Cerebellar nuclear complex (tissue), 1 donor: ENCODE data around the gene PHC1.

Experiments used
- DNase-seq, 2 experiments: peaks; one replicate each; lab custom pipeline; 2025; lab: John Stamatoyannopoulos, UW

Gene PHC1

DNA sequence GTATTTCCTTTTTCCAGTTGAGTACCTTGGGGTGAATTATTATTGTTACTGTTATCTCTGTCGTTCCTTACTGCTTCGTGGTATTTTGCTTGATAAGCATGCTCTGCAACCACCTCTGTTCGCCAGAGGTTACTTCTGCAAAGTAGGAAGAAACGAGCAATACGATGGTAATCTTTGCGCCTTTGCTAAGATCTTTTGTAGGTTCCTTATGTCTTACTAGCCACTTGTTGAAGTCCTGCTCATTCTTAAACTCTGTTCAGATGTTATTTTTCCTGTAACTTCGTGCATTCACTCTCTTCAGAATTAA is 35.9 kb downstream of the PHC1 start:
- DNase-seq, result no peak

DNA sequence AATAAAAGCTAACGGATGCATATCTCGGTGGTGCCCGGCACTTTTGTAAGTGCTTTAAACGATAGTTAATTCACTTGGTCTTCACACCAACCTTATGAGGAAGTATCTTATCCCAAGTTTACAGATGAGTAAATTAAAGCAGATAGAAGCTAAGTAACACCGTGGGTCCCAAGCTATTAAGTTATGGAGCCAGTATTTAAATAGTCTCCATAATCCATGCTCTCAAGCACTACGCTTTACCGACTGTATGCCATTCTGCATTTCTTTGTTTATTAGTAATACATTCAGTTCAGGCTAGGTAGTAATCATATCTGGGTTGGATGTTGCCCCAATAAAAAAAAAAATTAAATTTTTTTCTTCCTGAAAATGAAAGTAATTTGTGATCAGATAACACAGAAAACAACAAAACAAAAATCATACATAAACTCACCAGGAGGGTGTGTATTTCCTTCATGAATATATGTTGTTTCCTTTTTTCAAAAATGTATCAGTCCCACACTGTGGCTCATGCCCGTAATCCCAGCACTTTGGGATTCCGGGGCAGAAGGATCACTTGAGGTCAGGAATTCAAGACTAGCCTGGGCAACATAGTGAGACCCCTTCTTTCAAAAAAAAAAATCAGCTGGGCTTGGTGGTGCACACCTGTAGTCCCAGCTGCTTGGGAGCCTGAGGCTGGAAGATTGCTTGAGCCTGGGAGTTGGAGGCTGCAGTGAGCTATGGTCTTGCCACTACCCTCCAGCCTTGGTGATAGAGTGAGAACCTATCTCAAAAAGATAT is 36.6 kb downstream of the PHC1 start:
- no peak for DNase-seq

DNA sequence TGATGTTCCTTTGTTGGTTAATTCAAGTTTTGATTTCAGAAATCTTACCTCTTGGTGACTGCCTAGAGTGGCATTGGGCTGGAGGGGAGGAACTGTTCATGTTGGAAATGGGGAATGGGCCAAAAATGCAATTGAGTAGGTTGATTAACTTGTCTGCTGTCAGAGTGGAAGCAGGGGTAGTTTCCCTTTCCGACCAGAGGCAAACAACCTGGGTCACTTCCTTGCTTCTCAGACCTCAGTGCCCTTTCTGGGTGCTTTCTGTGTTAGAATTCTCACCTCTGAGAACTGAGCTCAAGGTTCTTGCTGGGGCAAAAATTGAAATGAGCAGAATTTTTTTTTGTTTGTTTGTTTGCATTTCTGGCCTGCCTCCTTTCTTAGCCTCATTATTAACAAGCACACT is 37.4 kb downstream of the PHC1 start:
- DNase-seq, result no peak

DNA sequence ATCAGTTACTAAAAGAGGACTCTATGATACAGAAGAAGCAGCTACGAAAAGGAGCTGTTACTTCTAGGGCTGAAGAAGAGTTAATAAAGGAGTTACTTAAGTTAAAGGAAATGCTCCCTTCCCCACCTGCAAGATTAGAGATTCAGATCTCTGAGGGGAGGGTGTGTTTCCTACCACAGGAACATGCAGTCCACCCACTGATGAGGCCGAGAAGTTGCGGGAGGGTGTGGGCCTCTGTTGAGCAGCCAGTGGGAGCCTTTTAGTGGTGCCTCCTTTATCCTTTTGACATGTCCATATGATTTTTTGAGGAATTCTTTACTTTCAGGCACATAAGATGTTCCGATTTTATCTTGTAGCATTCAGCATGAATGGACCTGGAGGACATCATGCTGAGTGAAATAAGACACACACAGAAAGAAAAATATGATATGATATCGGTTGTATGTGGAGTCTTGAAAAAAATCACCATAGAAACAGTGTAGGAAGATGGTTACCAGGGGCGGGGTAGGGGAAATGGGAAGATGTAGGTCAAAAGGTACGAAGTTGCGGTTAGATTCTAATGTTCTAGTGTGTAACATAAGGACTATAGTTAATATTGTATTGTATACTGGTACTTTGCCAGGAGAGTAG is 39.6 kb downstream of the PHC1 start:
- DNase-seq, result no peak

DNA sequence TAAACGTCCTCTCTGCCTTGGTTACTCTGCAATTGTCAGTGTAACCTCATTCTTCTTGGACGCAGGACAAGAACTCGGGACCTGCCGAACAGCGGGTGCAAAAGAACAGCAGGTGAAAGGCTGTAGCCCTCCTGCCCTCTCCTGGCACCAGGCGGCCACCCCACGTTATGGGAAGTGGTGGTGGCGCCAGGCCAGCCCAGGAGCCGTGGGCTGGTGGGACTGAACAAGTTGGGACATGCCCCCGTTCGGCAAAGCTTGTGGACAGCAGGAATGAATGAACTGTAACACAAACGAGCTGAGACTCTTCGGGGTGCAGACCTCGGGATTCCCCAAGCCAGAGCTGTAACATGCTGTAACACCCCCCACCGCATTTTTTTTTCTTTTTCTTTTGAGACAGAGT is 41.8 kb downstream of the PHC1 start:
- DNase-seq, result no peak

DNA sequence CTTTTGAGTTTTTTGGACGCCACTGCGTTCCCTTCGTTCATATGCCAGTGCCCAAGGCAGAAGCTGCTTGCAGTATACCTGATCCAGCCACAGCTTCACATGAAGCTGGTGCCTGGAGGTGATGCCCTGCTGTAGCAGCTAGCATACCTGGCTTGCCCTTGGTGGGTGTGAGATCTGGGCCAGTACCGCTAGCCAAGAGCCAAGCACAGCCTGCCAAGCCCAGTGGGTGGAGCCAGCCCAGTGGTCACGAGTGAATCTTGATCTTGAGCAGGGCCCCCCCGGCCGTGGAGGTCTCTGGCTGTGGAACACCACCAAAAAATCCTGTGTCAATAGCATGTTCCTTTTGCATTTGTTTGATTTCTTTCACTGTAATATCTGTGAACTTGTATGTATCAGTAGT is 42.5 kb downstream of the PHC1 start:
- no peak for DNase-seq

DNA sequence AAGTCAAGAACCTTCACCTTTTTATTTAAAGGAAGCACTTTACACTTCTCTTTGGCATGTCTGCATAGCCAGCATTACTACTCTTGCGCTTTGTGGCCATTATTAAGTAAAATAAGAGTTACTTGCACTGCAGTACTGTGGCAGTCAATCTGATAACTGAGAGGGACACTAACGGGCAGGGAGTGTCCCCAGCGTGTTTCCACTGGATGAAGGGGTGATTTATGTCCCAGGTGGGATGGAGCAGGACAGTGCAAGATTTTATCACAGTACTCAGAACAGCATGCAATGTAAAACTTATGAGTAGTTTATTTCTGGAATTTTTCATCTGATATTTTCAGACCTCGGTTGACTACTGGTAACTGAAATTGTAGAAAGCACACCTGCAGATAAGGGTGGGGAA is 43.3 kb downstream of the PHC1 start:
- DNase-seq, result no peak

DNA sequence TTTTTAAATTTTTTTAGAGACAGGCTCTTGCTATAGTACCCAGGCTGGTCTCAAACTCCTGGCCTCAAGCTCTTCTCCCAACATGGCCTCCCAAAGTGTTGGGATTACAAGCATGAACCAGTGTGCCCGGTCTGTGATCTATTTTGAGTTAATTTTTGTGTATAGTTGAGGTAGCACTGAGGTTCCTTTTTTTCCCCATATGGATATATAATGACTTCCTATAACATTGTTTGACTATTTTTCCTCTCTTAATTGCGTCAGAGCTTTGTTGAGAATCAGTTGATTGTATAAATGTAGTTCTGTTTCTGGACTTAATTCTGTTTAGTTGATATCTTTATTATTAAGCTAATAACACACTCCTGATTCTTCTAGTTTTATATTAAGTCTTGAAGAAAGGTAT is 43.8 kb downstream of the PHC1 start:
- DNase-seq, result no peak

DNA sequence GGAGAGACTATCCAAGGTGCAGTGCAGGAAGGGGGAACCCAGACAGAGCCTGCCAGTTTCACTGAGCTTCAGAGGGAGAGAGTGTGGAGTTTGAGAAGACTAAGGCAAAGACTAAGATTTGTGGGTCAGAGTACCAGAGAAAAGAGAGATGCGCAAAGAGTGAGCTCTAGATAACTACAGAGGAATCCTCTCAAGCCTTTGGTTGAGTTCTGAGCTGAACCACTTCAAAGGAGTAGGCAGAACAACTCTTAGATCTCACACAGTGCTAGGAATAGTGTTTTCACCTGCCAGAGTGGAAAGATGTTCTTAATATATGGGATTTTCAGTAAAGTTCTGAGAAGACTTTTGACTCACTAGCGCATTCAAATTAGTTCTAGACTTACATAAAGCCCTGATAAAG is 45.9 kb downstream of the PHC1 start:
- no peak for DNase-seq

DNA sequence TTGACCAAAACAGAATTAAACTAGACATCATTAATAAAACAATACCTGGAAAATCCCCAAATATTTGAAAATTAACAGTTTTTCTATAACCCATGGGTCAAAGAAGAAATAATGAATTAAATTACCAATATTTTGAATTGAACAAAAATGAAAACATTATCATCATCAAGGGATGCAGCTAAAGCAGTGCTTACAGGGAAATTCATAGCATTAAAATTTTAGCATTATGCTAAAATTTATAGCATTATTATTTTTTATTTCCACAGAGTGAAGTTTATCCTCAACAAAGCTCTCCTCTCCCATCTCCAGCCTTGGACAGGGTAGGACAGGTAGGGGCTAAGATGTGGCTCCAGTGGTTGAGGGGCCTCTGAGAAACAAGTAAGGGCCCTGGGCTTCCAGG is 54.5 kb downstream of the PHC1 start:
- no peak for DNase-seq

DNA sequence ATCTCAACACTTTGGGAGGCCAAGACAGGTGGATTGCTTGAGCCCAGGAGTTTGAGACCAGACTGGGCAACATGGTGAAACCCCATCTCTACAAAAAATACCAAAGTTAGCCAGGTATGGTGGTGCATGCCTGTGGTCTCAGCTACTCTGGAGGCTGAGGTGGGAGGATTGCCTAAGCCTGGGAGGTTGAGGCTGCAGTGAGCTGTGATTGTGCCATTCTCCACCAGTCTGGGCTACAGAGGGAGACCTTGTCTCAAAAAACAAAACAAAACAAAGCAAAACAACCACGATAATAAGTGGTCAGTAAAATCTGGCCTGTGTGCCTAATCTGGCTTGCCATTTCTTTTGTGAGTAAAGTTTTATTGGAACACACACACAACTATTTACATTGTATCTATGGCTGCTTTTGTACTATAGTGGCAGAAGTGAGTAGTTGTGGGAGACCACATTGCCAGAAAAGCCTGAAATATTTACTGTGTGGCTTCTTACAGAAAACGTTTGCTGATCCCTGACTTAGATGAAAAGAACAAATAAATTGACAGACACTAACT is 55.6 kb downstream of the PHC1 start:
- DNase-seq, result no peak

DNA sequence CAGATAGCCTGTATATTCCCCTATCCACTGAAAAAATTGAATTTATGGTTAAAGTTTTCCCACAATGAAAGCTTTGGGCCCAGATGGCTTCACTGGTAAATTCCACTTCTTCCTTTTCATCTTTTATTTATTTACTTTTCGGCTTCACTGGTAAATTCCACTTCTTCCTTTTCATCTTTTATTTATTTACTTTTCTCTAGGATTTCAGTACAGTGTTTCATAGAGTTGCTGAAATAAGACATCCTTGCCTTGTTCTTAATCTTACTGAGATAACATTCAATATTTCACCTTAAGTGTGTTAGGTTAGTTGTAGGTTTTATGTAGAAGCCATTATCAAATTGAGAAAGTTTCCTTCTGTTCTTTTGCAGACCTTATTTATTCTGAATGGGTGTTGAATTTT is 56.1 kb downstream of the PHC1 start:
- DNase-seq, result no peak

DNA sequence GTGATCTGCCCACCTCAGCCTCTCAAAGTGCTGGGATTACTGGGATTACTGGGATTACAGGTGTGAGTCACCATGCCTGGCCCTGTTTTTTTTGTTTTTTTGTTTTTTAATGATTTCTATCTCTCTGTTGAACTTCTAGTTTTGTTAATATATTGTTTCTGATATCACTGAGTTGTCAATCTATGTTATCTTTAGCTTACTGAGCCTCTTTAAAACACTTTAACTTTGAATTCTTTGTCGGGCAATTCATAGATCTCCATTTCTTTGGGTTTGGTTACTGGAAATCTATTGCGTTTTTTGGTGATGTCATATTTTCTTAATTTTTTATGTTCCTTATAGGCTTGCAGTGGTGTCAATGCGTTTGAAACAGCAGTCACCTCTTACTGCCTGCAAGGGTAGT is 65.8 kb downstream of the PHC1 start:
- no peak for DNase-seq

DNA sequence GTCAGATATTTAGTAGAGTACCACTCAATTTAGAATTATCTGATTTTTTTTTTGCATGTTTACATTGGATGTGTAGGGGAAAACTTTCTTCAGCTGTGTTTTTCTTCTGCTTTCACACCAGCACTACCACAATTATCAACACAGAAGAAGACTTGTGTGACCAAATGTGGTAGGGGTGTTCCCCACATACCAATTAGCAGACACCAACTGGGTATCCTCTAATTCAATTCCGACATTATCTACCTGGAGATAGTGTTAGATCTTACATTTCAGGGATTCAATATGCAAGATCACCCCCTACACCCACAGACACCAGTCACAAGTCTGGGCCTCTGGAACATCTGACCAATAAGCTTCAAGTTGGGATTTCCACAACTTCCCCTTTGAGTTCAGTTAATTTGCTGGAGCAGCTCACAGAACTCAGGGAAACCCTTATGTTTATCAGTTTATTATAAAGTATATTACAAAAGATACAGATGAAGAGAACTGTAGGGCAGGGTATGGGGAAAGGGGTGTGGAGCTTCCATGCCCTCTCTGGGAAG is 71.0 kb downstream of the PHC1 start:
- DNase-seq, result no peak

DNA sequence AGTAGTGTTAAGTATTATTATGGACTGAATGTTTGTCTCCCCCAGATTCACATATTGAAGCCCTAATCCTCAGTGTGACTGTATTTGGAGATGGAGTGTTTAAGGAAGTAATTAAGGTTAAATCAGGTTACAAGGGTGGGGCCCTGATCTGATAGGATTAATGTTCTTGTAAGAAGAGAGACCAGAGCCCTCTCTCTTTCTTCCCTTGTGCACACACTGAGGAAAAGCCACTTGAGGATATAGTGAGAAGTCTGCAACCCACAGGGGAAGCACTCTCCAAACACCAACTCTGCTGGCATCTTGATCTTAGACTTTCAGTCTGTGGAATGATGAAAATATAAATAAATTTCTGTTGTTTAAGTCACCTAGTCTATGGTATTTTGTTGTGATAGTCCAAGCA is 72.9 kb downstream of the PHC1 start:
- DNase-seq, result no peak

DNA sequence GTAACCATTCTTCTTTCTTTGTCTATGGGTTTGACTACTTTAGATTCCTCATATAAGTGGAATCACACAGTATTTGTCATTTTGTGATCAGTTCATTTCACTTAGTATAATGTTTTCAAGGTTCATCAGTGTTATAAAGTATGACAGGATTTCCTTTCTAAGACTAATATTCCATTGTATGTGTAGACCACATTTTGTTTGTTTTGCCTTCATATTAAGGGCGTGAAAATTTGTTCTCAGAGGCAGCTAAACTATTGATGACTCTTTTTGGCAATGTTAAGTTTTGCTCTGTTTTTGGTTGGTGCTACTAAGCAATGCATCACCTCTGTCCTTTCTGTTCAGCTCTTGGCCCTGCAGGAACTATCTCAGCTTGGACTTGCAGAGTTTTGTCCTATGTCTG is 73.4 kb downstream of the PHC1 start:
- DNase-seq, result no peak

DNA sequence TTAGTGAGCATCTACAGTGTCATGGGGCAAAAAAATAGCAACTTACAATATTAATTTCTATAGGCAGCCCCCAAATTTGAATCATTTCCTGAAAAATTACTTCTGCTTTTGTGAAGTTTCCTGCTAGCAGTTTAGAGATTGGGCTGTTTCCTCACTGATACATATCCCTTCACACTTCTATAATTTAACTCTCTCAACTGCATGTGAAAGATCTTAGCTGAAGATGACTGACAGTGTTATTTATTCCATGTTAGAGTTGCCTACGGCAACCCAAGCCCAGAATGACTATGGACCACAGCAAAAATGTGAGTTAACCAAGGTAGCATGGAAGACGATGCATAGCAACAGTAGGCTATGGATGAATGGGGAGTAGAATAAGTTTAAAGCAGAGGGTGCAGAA is 75.1 kb downstream of the PHC1 start, which contains the start of gene KLRG1:
KLRG1 (plus strand) TSS at position 134 of the 400 bp plus-strand sequence; CDS start at position 224, 90 bp downstream.
- DNase-seq, result no peak
